NCI-H2107 (cell line): ENCODE measurements around the gene TXN2.
"Not testable (repeated sequence)": the region's sequence is repeated elsewhere in the genome, so short reads cannot be mapped to it uniquely, and the experiment has no call there.

Source experiments
- DNase-seq: peaks from one replicate; lab custom pipeline; 2025; lab: John Stamatoyannopoulos, UW

Gene TXN2

GRCh38 chr22:36431977-36432376 is 49.5 kb downstream of the TXN2 start:
- no peak for DNase-seq

- DNase-seq, result no peak
Observed at GRCh38 chr22:36430863-36431262, 50.6 kb downstream of the TXN2 start.

- not testable (repeated sequence) for DNase-seq
Observed at GRCh38 chr22:36427952-36428351, 53.5 kb downstream of the TXN2 start.

- no peak for DNase-seq
Observed at GRCh38 chr22:36425977-36426523, 55.4 kb downstream of the TXN2 start.

- no peak for DNase-seq
Observed at GRCh38 chr22:36424901-36425579, 56.4 kb downstream of the TXN2 start.

DNA sequence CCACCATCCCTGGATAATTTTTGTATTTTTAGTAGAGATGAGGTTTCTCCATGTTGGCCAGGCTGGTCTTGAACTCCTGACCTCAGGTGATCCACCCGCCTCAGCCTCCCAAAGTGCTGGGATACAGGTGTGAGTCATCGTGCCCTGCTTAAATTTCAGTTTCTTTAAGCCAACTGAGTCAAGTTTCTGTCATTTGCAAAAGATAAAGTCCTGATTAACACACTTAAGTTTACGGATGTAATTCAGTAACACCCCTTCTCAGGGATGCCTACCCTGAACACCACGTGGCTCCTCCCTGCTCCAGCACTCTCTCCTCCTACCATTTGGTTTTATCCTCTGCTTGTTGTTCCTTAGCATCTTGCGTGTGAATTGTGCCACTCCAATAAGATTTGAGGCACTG is 57.0 kb downstream of the TXN2 start:
- not testable (repeated sequence) for DNase-seq

GRCh38 chr22:36423461-36424404 is 57.7 kb downstream of the TXN2 start:
- DNase-seq, result no peak

DNA sequence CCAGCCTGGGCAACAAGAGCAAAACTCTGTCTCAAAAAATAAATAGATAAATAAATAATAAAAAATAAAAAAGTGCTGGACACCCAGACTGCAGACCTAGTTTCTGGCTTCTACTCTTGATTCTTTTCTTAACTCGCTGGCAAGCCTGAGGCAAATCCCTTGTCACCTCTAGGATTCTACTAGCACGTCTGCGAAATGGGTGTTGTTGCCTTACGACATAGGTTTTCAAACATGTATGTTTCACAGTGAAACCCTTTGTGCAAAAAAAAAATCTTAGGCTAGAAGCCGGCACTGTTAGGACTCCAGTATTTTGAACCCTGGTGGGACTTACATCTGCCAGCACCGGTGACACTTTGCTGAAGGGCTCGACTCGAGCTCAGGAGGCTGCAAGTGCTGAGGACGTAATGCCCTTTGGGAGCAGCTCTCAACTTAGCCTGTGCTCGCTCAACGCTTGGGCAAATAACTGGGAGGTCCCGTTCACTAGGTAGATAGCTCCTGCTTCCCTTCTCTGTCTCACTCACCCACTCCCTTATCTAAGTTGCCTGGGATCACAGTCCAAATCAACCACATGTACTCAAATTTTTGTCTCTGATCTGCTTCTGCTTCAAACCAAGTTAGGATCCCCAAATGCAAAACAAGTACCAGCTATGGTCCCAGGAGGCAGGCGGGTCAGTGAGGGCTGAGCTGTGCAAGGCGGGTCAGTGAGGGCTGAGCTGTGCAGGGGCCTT is 59.0 kb downstream of the TXN2 start:
- no peak for DNase-seq

DNA sequence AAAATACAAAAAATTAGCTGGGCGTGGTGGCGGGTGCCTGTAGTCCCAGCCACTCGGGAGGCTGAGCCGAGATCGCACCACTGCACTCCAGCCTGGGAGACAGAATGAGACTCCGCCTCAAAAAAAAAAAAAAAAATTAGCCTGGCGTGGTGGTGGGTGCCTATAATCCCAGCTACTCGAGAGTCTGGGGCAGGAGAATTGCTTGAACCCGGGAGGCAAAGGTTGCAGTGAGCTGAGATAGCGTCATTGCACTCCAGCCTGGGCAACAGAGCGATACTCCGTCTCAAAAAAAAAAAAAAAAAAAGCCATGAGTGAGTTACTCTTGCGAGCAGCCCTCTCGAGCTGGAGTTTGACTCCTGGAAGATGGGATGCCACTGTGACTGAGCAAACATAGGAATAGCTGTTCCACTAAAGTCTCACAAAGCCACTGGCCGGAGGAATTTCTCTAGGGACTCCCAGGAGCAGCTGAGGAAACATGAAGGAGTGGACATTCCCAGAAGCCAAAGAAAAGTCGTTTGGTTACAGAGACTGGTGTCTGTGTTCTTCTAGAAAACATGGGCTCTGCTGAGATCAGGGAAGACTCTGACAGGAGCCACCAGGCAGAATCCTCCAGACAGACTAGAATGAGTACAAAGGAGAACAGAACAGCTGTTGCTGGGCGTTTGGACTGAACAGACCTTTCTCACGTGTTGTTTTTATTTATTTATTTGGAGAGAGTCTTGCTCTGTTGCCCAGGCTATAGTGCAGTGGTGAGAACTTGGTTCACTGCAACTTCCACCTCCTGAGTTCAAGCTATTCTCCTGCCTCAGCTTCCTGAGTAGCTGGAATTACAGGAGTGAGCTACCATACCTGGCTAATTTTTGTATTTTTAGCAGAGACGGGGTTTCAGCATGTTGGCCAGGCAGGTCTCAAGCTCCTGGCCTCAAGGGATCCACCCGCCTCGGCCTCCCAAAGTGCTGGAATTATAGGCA is 61.2 kb downstream of the TXN2 start:
- no peak for DNase-seq

- no peak for DNase-seq
Observed at GRCh38 chr22:36419177-36419911, 62.1 kb downstream of the TXN2 start.

- DNase-seq, result no peak
Observed at GRCh38 chr22:36417281-36417686, 64.2 kb downstream of the TXN2 start.
